ENCODE measurements around the gene RFC5.
A peak's percentile ranks its signal among the peaks of the same experiment; 100 is the strongest.

RFC5 gene

GRCh38 chr12:118055865-118056773 is 39.6 kb downstream of the RFC5 start:
- H3K4me3 ChIP-seq (replicated peaks; ENCODE audit: low read depth, low read length), result no peak overlapping the region
- peaks cover 2% of the 10 kb centered on the region for H3K36me3 ChIP-seq (ENCODE audit: control insufficient read depth, insufficient read depth, low read length)
- no peaks in the 10 kb centered on the region for H3K27me3 ChIP-seq (replicated peaks; ENCODE audit: control insufficient read depth, insufficient read depth, low read length)
- DNase-seq (ENCODE audit: extremely low read depth, insufficient read length), result no peak
- no peak for TF ChIP-seq CTCF (IDR thresholded peaks at IDR 0.05; ENCODE audit: insufficient read depth, low read length, poor library complexity, severe bottlenecking)

GRCh38 chr12:118058227-118058626 is 41.7 kb downstream of the RFC5 start:
- no peaks in the 10 kb centered on the region for H3K27me3 ChIP-seq (replicated peaks; ENCODE audit: control insufficient read depth, insufficient read depth, low read length)
- TF ChIP-seq CTCF (IDR thresholded peaks at IDR 0.05; ENCODE audit: insufficient read depth, low read length, poor library complexity, severe bottlenecking), result no peak
- H3K36me3 ChIP-seq (ENCODE audit: control insufficient read depth, insufficient read depth, low read length), result no peaks in the 10 kb centered on the region; the same call in 1 of the 2 replicates
- no peak overlapping the region for H3K4me3 ChIP-seq (replicated peaks; ENCODE audit: low read depth, low read length)
- DNase-seq (ENCODE audit: extremely low read depth, insufficient read length), result no peak

- Histone ChIP-seq H3K27me3 (replicated peaks; ENCODE audit: control insufficient read depth, insufficient read depth, low read length) (no peaks in the 10 kb centered on the region), H3K4me3 (replicated peaks; ENCODE audit: low read depth, low read length) (no peak overlapping the region), H3K36me3 (ENCODE audit: control insufficient read depth, insufficient read depth, low read length) (no peaks in the 10 kb centered on the region; the same call in 1 of the 2 replicates)
- DNase-seq (ENCODE audit: extremely low read depth, insufficient read length), result no peak
- no peak for TF ChIP-seq CTCF (IDR thresholded peaks at IDR 0.05; ENCODE audit: insufficient read depth, low read length, poor library complexity, severe bottlenecking)
These were observed 42.4 kb downstream of the RFC5 start for GRCh38 chr12:118058881-118059280.

- no peak for DNase-seq (ENCODE audit: extremely low read depth, insufficient read length)
- H3K4me3 ChIP-seq (replicated peaks; ENCODE audit: low read depth, low read length), result peak overlapping the region; percentile 89
- no peaks in the 10 kb centered on the region; the same call in 1 of the 2 replicates for H3K36me3 ChIP-seq (ENCODE audit: control insufficient read depth, insufficient read depth, low read length)
- TF ChIP-seq CTCF (IDR thresholded peaks at IDR 0.05; ENCODE audit: insufficient read depth, low read length, poor library complexity, severe bottlenecking), result no peak
- no peaks in the 10 kb centered on the region for H3K27me3 ChIP-seq (replicated peaks; ENCODE audit: control insufficient read depth, insufficient read depth, low read length)
These were observed 43.1 kb downstream of the RFC5 start for GRCh38 chr12:118059341-118060191.

GRCh38 chr12:118060301-118061010 is 44.0 kb downstream of the RFC5 start:
- no peaks in the 10 kb centered on the region for H3K27me3 ChIP-seq (replicated peaks; ENCODE audit: control insufficient read depth, insufficient read depth, low read length)

More at GRCh38 chr12:118060301-118061010, 44.0 kb downstream of the RFC5 start:
- DNase-seq (ENCODE audit: extremely low read depth, insufficient read length), result peak; percentile 64
- Histone ChIP-seq H3K4me3 (replicated peaks; ENCODE audit: low read depth, low read length) (peak overlapping the region; percentile 89), H3K36me3 (ENCODE audit: control insufficient read depth, insufficient read depth, low read length) (no peaks in the 10 kb centered on the region; the same call in 1 of the 2 replicates)
- TF ChIP-seq CTCF (IDR thresholded peaks at IDR 0.05; ENCODE audit: insufficient read depth, low read length, poor library complexity, severe bottlenecking), result no peak

Measured in GM06990 (cell line).